NB4 (cell line): ENCODE measurements around the gene ERAP2.

Source experiments
- CTCF ChIP-seq: IDR thresholded peaks from one replicate; pipeline ENCODE4 v1.5.1; 2012; ENCODE audit warnings: low read depth, low read length
- POLR2A ChIP-seq: IDR thresholded peaks from 2 replicates; pipeline ENCODE4 v1.6.1; 2011; ENCODE audit warnings: mild to moderate bottlenecking; ENCODE audit not compliant: insufficient read length; ENCODE audit errors: extremely low read depth

DNA sequence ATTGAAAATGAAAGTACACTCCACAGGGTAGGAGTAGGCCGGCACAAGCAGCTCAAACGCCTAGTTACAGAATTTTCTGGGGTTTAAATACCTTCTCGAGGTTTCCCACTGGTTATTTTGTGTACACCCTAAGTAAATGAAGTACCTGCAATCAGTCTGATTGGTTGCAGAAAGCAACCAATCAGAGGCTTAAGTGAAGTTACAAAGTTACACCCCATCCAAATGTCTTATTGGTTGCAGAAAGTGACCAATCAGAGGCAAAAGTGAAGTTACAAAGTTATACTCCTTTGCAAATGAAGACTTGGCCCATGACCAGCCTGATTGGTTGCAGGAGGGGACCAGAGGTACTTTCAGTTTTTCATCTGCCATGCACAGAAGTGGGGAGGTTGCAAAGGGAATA lies 33.2 kb upstream of the ERAP2 start:
- TF ChIP-seq CTCF (no peak), POLR2A (no peak)
